ENCODE data around the gene TOP2B. TPM values are rescaled to one million over a fixed set of nuclear protein-coding genes. Genes with fewer than 3 reads are reported as not detected.

TOP2B gene
- polyA plus RNA-seq, 1 donor from 2014 or later, result 46.0 TPM

DNA sequence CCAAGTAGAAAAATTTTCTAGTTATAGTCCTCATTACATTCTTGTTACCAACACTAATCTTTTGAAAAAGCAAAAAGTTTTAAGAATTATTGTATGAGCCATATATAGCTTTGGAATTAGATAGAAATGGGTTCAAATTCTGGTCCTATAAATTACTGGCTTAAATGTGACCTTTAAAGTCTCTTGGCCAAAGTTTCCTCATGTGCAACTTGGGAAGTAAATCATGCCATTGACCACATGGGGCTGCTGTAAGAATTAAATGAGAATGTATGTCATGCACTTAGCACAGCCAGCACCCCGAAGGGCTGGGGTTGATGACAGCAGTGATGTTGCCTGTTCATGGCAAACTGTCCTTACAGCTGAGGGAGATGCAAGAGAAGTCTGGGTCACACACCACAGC, 108.3 kb downstream of the TOP2B start:
- Mint-ChIP-seq H3K9me3 (no peaks in the 10 kb centered on the region), H3K4me1 (no peaks in the 10 kb centered on the region), H3K4me3 (no peak overlapping the region), H3K36me3 (no peaks in the 10 kb centered on the region), H3K27ac (no peak overlapping the region), H3K27me3 (no peaks in the 10 kb centered on the region)

DNA sequence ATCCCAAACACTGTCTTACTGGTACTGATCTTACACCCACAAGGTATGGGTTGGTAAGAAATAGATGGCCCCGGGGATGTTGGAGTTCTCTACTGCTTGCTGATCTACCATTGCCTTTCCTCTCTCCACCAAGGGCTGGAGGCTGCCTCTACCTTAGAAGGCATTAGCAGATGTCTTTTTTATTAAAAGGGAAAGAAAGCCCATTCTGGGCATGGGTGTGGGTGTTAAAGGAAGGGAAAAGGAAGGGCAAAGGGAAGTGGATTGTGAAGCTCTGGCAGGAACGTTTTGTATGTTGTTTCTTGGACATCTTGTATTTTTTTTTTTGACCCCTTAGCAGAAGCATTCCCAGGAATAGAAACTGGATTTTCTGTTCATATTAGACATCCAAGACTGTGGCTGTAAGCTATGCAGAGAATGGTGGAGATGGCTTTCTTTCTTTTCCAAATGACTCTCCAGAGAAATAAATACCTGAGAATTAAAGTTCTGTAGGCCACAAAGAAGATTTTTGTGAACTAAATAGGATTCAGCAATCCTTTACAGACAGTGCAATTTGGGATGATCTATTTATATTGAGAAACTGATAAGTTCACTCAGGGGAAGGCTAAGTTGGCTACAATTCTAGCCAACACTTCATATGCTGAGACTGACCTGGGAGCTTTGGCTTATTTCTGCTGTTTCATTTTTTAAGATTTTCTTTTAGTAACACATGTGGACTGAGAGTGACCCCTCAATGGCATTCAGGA, 108.8 kb downstream of the TOP2B start:
- H3K4me3 Mint-ChIP-seq, result no peak overlapping the region
- no peaks in the 10 kb centered on the region for H3K4me1 Mint-ChIP-seq
- no peak overlapping the region for H3K27ac Mint-ChIP-seq
- no peaks in the 10 kb centered on the region for H3K27me3 Mint-ChIP-seq
- no peaks in the 10 kb centered on the region for H3K9me3 Mint-ChIP-seq
- H3K36me3 Mint-ChIP-seq, result no peaks in the 10 kb centered on the region

DNA sequence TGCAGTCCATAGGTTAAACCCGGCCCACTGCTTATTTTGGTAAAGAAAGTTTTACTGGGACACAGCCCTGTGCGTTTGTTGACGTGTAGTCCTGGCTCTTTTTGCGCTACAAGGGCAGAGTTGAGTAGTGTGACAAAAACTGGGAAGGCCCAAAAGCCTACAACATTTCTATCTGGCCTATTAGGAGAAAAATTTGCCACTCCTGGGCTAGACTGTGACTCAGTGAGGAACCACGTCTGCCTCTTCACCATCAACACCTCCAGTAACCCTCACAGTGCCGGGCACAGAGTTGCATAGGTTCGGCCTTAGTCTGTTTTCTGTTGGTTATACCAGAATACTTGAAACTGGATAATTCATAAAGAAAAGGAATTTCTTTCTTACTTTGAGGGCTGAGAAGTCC, 110.3 kb downstream of the TOP2B start:
- Mint-ChIP-seq H3K36me3 (no peaks in the 10 kb centered on the region), H3K4me3 (no peak overlapping the region), H3K27me3 (no peaks in the 10 kb centered on the region), H3K27ac (no peak overlapping the region), H3K9me3 (no peaks in the 10 kb centered on the region), H3K4me1 (no peaks in the 10 kb centered on the region)

DNA sequence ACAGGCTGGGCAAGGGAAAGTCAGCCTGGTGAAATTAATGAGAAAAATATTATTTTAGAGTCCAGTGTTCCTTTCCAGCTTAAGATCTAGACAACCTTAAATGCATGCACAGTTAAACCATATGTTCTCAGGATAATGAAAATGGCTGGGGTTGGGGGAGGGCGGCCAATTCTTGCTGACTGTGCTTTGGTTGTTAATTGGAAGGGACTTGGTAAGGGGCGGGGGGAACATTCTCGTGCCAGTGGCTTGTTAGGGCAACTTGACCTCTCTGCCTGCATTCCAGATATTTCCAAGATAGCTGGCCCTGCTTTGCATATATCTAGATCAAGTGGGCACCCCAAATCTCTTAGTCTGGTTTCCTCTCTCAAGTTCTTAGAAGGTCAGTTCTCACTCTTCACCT, 112.5 kb downstream of the TOP2B start:
- Mint-ChIP-seq H3K27me3 (no peaks in the 10 kb centered on the region), H3K4me3 (no peak overlapping the region), H3K4me1 (no peaks in the 10 kb centered on the region), H3K27ac (no peak overlapping the region), H3K36me3 (no peaks in the 10 kb centered on the region), H3K9me3 (no peaks in the 10 kb centered on the region)

DNA sequence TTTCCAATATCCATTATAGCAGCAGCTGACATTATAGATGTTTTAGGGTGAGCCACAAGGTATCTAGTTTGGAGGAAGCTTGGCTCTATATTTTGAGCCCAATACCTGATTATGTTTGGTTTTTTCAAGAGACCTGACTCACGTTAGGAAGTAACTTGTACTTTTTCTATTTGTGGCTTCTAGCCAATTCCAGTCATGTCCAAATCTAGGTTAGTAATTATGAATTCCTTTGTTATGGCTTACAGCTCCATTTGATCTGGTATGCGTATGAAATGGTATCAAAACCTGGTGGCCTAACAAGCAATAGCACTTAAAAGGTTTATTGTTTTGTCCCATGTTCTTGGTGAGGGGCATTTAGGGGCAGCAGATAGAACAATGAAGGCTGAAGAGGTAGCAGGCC, 115.9 kb downstream of the TOP2B start:
- Mint-ChIP-seq H3K27me3 (no peaks in the 10 kb centered on the region), H3K4me3 (no peak overlapping the region), H3K9me3 (no peaks in the 10 kb centered on the region), H3K4me1 (no peaks in the 10 kb centered on the region), H3K36me3 (no peaks in the 10 kb centered on the region), H3K27ac (no peak overlapping the region)

DNA sequence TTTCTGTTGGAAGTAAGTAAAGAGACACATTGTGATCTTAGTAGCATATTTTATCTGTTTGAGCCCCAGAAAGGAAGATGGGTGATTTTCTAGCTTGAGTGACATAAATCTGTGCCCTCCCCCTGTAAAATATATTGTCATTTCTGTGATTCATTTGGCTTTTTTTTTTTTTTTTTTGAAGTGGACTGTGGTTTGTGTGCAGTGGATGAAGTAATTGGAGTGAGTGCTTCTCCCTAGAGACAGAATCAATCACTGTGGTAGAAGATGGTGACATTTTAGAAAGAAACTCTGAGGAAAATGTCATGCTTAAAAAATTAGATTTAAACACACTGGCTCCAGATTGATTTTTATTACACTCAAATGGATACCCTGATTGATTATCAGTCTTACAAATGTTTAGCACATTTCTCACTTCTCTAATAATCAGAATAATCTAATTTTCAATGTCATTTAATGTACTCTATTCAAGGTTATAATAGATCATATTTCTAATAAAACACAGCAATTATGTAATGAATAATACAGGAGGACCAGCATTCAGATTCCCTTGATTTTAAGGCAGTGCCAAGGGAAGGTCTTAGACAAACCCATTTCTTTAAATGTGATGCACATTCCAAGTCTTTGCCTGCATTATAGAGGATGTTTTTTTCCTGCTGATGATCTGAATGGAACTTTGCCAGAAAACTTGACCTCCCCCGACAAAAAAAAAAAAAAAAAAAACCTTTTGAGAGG, 116.6 kb downstream of the TOP2B start:
- Mint-ChIP-seq H3K27ac (no peak overlapping the region), H3K4me3 (no peak overlapping the region), H3K9me3 (no peaks in the 10 kb centered on the region), H3K27me3 (no peaks in the 10 kb centered on the region), H3K4me1 (peaks cover 0 to 2% (median 0%) of the 10 kb centered on the region in 3 donors), H3K36me3 (no peaks in the 10 kb centered on the region)

Other genes starting within 250 kb of the TOP2B start
- gene RARB, start 236.6 kb downstream of the TOP2B start, polyA plus RNA-seq, result 0.21 TPM
- 80.5 TPM for gene NGLY1, start 118.5 kb upstream of the TOP2B start, polyA plus RNA-seq
- gene OXSM, start 125.2 kb upstream of the TOP2B start, polyA plus RNA-seq, result 11.8 TPM